ENCODE results near the gene FGD4. TPM values are rescaled to one million over a fixed set of nuclear protein-coding genes. Genes with fewer than 3 reads are reported as not detected.
A peak's percentile ranks its signal among the peaks of the same experiment; 100 is the strongest.

The FGD4 gene
- total RNA-seq: 100 to 1,000 TPM in 3 of 4 donors, 10 to 100 TPM in 1; 85.8 to 135 (median 123) TPM

DNA sequence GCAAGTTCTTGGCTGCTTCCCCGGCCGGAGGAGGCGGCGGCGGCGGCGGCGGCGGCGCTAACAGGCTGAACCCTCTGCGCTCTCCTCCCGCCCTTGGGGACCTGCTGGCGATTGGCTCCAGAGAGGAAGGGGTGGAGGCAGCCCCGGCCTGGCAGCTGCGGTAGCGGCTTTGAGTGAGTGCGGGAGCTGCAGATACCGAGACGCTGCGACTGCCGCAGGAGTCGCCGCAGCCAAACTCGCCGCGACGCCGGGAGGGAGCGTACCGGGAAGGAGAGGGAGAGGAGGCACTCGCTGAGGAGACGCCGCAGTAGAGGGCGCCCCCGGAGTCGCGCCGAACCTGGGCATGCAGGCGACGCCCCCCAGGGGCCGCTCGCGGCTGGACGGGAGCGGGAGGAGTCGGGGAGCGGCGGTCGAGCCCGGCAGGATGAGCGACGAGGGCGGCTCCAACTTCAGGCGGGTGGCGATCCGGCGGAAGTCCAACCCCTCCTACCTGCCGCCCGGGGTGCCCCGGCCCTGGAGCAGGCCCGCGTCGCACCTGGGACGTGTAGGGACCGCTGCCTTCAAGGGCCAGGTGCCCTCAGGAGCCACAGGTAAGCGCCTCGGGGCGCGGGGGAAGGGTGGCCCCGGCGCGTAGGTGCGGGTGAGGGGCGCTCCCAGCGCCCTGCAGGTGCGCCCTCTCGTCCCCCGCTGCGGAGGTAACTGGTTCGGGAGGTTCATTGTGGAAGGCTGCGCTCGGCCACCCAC, at the start of gene FGD4:
TSS of gene FGD4 (plus strand) at position 189 of the 744 bp plus-strand sequence.
- Histone ChIP-seq H3K4me3 (peak within 1 kb of the TSS; percentile 45 to 87 (median 72)), H3K9me3 (no peaks in the 10 kb centered on the region), H3K27ac (peak within 1 kb of the TSS; percentile 52 to 97 (median 94)), H3K4me1 (peaks cover 0 to 13% (median 4%) of the 10 kb centered on the region in 4 donors), H3K36me3 (no peaks in the 10 kb centered on the region), H3K27me3 (no peaks in the 10 kb centered on the region)
- TF ChIP-seq POLR2A (IDR thresholded peaks at IDR 0.05): peak; percentile 98
- TF ChIP-seq, protein P1, sequence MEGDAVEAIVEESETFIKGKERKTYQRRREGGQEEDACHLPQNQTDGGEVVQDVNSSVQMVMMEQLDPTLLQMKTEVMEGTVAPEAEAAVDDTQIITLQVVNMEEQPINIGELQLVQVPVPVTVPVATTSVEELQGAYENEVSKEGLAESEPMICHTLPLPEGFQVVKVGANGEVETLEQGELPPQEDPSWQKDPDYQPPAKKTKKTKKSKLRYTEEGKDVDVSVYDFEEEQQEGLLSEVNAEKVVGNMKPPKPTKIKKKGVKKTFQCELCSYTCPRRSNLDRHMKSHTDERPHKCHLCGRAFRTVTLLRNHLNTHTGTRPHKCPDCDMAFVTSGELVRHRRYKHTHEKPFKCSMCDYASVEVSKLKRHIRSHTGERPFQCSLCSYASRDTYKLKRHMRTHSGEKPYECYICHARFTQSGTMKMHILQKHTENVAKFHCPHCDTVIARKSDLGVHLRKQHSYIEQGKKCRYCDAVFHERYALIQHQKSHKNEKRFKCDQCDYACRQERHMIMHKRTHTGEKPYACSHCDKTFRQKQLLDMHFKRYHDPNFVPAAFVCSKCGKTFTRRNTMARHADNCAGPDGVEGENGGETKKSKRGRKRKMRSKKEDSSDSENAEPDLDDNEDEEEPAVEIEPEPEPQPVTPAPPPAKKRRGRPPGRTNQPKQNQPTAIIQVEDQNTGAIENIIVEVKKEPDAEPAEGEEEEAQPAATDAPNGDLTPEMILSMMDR (IDR thresholded peaks at IDR 0.05): peak in 3 of 6 experiments; percentile 38 to 43 (median 43)
- peak; percentile 44 to 96 (median 88) for DNase-seq

DNA sequence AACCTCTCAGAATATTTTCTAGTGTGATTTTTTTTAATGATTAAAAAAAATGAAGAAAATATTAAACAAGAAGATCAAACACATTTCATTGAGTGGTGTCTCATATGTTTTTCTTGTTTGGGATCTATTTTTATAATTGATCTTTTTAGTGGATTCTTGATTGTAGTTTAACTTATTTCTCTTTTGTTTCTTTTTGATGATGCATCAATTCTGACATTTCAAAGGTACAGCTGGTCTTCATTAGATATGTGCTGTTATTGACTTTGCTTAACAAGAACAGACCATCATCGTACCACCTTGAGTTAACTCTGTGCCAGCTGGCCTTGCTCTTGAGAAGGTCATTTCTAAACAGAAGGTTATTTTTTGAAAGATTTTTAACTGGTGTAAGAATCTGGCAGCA, 45.8 kb upstream of the FGD4 start:
- Histone ChIP-seq H3K36me3 (no peaks in the 10 kb centered on the region), H3K27me3 (no peaks in the 10 kb centered on the region), H3K9me3 (no peaks in the 10 kb centered on the region), H3K4me1 (no peaks in the 10 kb centered on the region), H3K27ac (no peak overlapping the region), H3K4me3 (no peak overlapping the region)
- no peak for DNase-seq
- TF ChIP-seq POLR2A (IDR thresholded peaks at IDR 0.05): no peak

DNA sequence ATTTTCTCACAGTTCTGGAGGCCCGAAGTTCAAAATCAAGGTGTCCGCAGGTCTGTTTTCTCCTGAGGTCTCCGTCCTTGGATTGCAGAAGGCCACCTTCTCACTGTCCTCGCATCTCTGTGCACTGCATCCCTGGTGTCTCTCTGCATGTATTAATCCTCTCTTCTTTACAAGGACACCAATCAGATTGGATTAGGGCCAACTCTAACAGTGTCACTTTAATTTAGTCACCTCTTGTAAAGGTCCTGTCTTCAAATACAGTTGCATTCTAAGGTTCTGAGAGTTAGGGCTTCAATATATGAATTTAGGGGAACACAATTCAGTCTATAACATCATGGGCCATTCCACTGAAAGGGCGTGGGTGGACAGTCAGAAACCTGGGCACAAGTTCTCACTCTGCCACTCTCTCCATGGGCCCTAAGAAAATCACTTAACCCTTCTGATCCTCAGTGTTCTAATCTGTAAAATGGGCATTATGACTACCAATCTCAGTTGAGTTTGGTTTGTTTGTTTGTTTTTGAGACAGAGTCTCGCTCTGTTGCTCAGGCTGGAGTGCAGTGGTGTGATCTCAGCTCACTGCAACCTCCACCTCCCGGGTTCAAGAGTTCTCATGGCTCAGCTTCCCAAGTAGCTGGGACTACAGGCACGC, 41.6 kb upstream of the FGD4 start:
- H3K27me3 ChIP-seq: no peaks in the 10 kb centered on the region
- no peak for DNase-seq
- TF ChIP-seq POLR2A (IDR thresholded peaks at IDR 0.05): no peak
- TF ChIP-seq, protein P1 (IDR thresholded peaks at IDR 0.05): no peak
- no peaks in the 10 kb centered on the region for H3K4me1 ChIP-seq
- no peaks in the 10 kb centered on the region for H3K9me3 ChIP-seq
- no peak overlapping the region for H3K4me3 ChIP-seq
- no peaks in the 10 kb centered on the region for H3K36me3 ChIP-seq
- H3K27ac ChIP-seq: no peak overlapping the region

DNA sequence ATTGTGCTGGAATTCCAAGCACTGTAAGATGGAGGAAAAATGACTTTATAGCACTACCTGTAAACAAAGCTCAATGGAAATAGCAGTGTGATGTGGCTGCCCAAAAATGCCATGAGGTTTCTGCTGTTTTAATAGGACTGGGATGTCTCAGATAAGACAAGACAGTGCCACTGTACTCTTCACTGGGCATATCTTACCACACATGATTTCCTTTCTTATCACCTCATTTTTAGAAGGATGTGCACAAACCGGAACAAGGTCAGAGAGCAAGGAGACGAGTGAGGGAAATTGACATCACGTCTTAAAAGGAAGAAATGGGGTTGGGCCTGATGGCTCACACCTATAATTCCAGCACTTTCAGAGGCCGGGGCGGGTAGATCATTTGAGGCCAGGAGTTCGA, 38.4 kb upstream of the FGD4 start:
- TF ChIP-seq, protein P1 (IDR thresholded peaks at IDR 0.05): no peak
- no peak for TF ChIP-seq POLR2A (IDR thresholded peaks at IDR 0.05)
- Histone ChIP-seq H3K4me1 (peaks cover 0 to 3% (median 0%) of the 10 kb centered on the region in 4 donors), H3K36me3 (no peaks in the 10 kb centered on the region), H3K4me3 (no peak overlapping the region), H3K9me3 (no peaks in the 10 kb centered on the region), H3K27me3 (no peaks in the 10 kb centered on the region), H3K27ac (no peak overlapping the region)
- no peak for DNase-seq

DNA sequence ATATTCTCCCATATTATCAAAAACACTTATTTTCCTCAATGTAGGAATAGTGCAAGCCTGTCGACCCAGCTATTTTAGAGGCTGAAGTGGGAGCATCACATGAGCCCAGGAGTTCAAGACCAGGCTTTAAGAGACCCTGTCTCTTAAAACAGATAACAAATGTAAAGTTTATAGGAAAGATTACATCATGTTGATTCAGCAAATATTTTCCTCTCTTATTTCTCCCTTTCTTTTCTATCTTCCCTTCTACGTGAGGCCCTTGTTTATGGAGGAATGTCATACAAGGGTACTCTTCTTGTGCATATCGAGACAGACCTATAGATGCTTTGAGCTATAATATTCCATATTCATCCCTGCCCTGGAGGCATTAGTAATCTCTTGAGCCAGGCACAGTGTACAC, 36.5 kb upstream of the FGD4 start:
- Histone ChIP-seq H3K27ac (no peak overlapping the region), H3K36me3 (no peaks in the 10 kb centered on the region), H3K27me3 (no peaks in the 10 kb centered on the region), H3K4me3 (no peak overlapping the region), H3K9me3 (no peaks in the 10 kb centered on the region), H3K4me1 (peaks cover 0 to 4% (median 0%) of the 10 kb centered on the region in 4 donors)
- no peak for DNase-seq
- no peak for TF ChIP-seq POLR2A (IDR thresholded peaks at IDR 0.05)
- TF ChIP-seq, protein P1 (IDR thresholded peaks at IDR 0.05): no peak

DNA sequence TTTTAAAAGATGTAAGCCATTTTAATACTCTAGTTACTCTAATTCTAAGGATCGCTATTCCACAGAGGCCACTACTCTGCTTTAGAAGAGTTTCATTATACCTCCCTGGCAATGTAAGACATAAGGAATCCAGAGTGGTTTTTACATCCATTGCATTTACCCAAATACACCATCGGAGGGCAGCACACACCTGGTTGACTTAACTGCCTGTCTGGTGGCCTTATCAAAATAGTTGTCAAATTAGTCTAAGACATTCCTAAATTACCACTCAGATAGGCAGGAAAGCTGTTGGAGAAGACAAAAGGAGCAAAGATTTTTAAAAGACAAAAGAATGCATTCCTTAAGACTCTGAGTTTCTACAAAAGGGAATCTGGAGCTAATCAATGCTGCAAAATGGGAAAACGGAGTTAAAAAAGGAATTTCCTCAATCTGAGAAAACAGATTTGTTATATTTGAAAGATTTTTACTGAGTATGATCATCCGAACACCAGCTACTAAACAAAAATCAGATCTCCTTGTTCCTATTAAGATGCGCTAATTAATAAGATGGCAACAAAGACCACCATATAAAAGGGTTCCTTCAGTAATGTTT, 33.8 kb upstream of the FGD4 start:
- TF ChIP-seq POLR2A (IDR thresholded peaks at IDR 0.05): no peak
- TF ChIP-seq, protein P1 (IDR thresholded peaks at IDR 0.05): peak; percentile 25 to 94 (median 82)
- DNase-seq: peak in 2 of 3 donors; percentile 32 to 81
- peaks cover 0 to 4% (median 0%) of the 10 kb centered on the region in 4 donors for H3K4me1 ChIP-seq
- no peaks in the 10 kb centered on the region for H3K36me3 ChIP-seq
- H3K4me3 ChIP-seq: no peak overlapping the region
- no peak overlapping the region for H3K27ac ChIP-seq
- H3K27me3 ChIP-seq: no peaks in the 10 kb centered on the region
- H3K9me3 ChIP-seq: no peaks in the 10 kb centered on the region
